ENCODE measurements around the gene BCS1L. TPM values are rescaled to one million over a fixed set of nuclear protein-coding genes. Genes with fewer than 3 reads are reported as not detected.

Gene BCS1L
- polyA plus RNA-seq, 4 donors: 36.4 to 60.4 (median 47.9) TPM

Other genes starting within 250 kb of the BCS1L start
- gene VIL1, start 240.6 kb upstream of the BCS1L start, polyA plus RNA-seq (ENCODE audit: insufficient read length in 4 of 4): 10 to 100 TPM in 3 of 4 donors, under 1 TPM in 1; 0.75 to 28.8 (median 19.5) TPM
- gene USP37, start 91.3 kb upstream of the BCS1L start, polyA plus RNA-seq (ENCODE audit: insufficient read length in 4 of 4): 10 to 100 TPM; 13.8 to 18.6 (median 17.3) TPM
- gene CNOT9, start 90.8 kb upstream of the BCS1L start, polyA plus RNA-seq (ENCODE audit: insufficient read length in 4 of 4): 10 to 100 TPM; 44.2 to 62.8 (median 51.5) TPM
- 10 to 100 TPM in 2 of 4 donors, 1 to 10 TPM in 2; 7.4 to 11.8 (median 8.7) TPM for gene PLCD4, start 51.8 kb upstream of the BCS1L start, polyA plus RNA-seq (ENCODE audit: insufficient read length in 4 of 4)
- gene ZNF142, start 60 bp upstream of the BCS1L start, polyA plus RNA-seq (ENCODE audit: insufficient read length in 4 of 4): 10 to 100 TPM; 15.9 to 23.9 (median 18.6) TPM
- 10 to 100 TPM; 43.0 to 50.2 (median 44.5) TPM for gene RNF25, start 12.3 kb downstream of the BCS1L start, polyA plus RNA-seq (ENCODE audit: insufficient read length in 4 of 4)
- gene STK36, start 12.4 kb downstream of the BCS1L start, polyA plus RNA-seq (ENCODE audit: insufficient read length in 4 of 4): 100 to 1,000 TPM in 1 of 4 donors, 10 to 100 TPM in 3; 61.2 to 119 (median 68.6) TPM
- 10 to 100 TPM; 18.9 to 42.3 (median 34.7) TPM for gene TTLL4, start 51.2 kb downstream of the BCS1L start, polyA plus RNA-seq (ENCODE audit: insufficient read length in 4 of 4)
- 10 to 100 TPM; 10.6 to 52.6 (median 42.3) TPM for gene CYP27A1, start 122.5 kb downstream of the BCS1L start, polyA plus RNA-seq (ENCODE audit: insufficient read length in 4 of 4)
- not detected for gene PRKAG3, start 172.1 kb downstream of the BCS1L start, polyA plus RNA-seq (ENCODE audit: insufficient read length in 4 of 4)
- gene WNT6, start 200.1 kb downstream of the BCS1L start, polyA plus RNA-seq (ENCODE audit: insufficient read length in 4 of 4): 1 to 10 TPM in 1 of 4 donors, under 1 TPM in 3; 0.20 to 1.9 (median 0.43) TPM
- 1 to 10 TPM in 2 of 4 donors, under 1 TPM in 2; 0.08 to 1.5 (median 0.96) TPM for gene WNT10A, start 221.2 kb downstream of the BCS1L start, polyA plus RNA-seq (ENCODE audit: insufficient read length in 4 of 4)